PFSK-1 (cell line): Measurements from ENCODE around the gene KCP.

Experiments used
- FOXP2 ChIP-seq: optimal IDR thresholded peaks from 2 replicates; pipeline ENCODE3; 2011; ENCODE audit warnings: borderline replicate concordance, control low read depth, inconsistent platforms; ENCODE audit not compliant: insufficient read depth; ENCODE audit errors: extremely low read length, extremely low read depth
- POLR2AphosphoS5 ChIP-seq: IDR thresholded peaks from 2 replicates; pipeline ENCODE4 v1.6.1; 2012; ENCODE audit warnings: low read depth, mild to moderate bottlenecking, control low read depth, low read length, moderate library complexity
- REST ChIP-seq, 2 experiments: IDR thresholded peaks; 2 replicates each; pipeline versions ENCODE4 v1.6.1 to v1.8.0; 2011 to 2012; ENCODE audit warnings: low read depth in 2 of 2, low read length in 2 of 2, control low read depth in 1 of 2, inconsistent platforms in 1 of 2, mild to moderate bottlenecking in 1 of 2, moderate library complexity in 1 of 2; ENCODE audit not compliant: insufficient read depth in 1 of 2
- SIN3A ChIP-seq: IDR thresholded peaks from 2 replicates; pipeline ENCODE4 v1.6.1; 2012; ENCODE audit warnings: mild to moderate bottlenecking, low read length, moderate library complexity, borderline replicate concordance; ENCODE audit not compliant: insufficient read depth
- TAF1 ChIP-seq: IDR thresholded peaks from 2 replicates; pipeline ENCODE4 v1.6.1; 2012; ENCODE audit warnings: low read length, control low read depth, borderline replicate concordance; ENCODE audit not compliant: insufficient read depth

Gene KCP

GRCh38 chr7:128887169-128888038 lies 23.1 kb downstream of the KCP start:
- TF ChIP-seq POLR2AphosphoS5 (no peak), TAF1 (no peak), FOXP2 (no peak), REST (IDR thresholded peaks at IDR 0.05; ENCODE audit: insufficient read depth in 1 of 2, low read depth in 2 of 2, low read length in 2 of 2) (no peak), SIN3A (no peak)

- TF ChIP-seq TAF1 (no peak), SIN3A (no peak), FOXP2 (no peak), POLR2AphosphoS5 (no peak), REST (IDR thresholded peaks at IDR 0.05; ENCODE audit: insufficient read depth in 1 of 2, low read depth in 2 of 2, low read length in 2 of 2) (no peak)
Measured at GRCh38 chr7:128886391-128887168, 23.9 kb downstream of the KCP start.

DNA sequence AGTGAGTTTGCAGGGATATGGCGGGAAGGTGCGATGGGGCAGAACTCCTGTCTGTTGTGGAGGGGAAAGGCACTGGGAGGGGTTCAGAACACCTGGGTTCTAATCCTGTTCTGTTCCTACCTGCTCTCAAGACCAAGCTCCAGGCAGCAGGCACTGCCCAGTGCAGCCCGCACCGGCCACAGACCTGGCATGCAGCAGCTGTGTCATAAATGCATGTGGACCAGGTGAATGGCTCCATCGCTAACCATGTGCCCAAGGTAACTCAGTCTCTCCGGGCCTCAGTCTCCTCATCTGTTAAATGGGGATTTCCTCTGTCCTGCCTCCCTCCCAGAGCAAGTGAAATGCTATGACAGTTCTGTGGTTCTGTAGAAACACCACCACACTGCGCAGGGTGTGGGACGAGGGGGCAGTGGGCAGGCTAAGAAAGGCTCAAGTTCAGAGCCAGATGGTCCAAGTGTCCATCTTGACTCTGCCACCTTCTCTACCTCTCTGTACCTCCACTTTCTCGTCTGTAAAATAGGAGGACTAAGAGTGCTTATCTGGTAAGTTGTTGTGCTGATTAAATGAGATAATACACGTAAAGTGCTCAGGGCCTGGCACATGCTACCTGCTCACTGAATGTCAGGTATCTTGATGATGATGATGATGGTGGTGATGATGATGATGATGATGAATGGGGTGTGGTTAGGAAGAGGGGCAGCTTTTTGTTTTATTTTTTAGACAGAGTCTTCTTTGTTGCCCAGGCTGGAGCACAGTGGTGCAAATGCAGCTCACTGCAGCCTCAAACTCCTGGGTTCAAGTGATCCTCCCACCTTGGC lies 24.9 kb downstream of the KCP start:
- TF ChIP-seq POLR2AphosphoS5 (no peak), REST (IDR thresholded peaks at IDR 0.05; ENCODE audit: insufficient read depth in 1 of 2, low read depth in 2 of 2, low read length in 2 of 2) (no peak), FOXP2 (no peak)

DNA sequence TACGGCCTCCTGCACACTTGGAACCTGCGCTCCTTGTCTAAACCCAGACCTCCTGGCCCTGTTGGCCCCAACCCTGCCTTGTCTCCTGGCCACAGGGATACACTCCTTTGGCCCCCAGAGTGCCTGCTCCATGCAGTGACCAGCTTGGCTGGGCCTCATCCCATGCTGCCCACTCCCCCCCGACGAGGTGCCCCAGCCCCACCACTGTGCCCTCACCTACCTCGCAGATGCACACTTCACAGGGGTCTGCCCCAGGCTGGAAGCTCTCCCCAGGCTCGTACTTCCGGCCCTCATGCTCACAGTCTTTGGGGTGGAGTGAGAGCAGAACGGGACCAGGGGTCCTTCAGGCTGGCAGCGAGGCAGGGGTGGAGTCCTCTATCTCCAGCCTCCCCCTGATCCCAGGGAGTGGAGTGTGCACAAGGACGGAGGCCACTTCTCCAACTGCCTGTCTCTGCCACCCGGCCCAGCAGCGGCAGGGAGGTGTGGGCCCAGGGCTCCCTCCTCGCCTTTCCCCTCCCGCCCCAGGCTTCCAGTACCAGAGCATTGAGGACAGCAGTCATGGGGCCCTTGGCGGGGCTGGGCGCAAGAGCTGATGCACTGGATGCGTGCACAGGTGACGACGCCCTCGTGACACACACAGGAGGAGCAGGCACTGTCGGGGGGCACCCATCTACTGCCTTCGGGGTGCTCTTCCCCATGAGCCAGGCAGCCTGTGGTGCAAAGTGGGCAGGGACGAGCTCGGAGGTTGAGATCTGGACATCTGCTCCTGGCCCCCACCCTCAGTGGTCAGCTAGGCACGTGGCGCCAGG lies 25.7 kb downstream of the KCP start:
- TF ChIP-seq TAF1 (no peak), FOXP2 (no peak), POLR2AphosphoS5 (no peak), SIN3A (no peak), REST (IDR thresholded peaks at IDR 0.05; ENCODE audit: insufficient read depth in 1 of 2, low read depth in 2 of 2, low read length in 2 of 2) (no peak)
